Effector CD8-positive, alpha-beta T cell (primary cell): ENCODE data around the gene KCNH2.
"Not testable (repeated sequence)": the region's sequence is repeated elsewhere in the genome, so short reads cannot be mapped to it uniquely, and the experiment has no call there.

ENCODE experiments used
- DNase-seq: peaks from one replicate; lab custom pipeline; 2025; lab: John Stamatoyannopoulos, UW

Gene KCNH2

DNA sequence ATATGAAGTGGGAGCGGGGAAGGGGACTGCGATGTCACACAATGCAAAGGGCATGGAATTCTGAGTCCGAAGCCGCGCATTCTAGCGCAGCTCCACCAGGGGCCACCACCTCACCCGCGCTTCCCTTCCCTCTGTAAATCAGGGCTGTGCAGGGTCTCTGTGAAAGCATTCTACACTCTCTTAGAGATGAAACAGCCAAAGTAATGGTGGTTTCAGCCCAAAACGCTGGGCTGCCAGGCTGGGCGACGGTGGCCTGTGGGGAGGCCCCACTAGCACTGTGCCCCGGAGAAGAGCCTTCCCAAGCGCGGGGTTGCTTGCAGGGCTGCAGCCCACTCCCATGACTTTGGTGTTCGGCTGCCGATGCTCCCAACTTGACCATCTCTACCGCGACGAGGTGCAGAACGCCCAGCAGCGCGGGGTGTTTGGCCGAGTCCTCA, 34.8 kb upstream of the KCNH2 start:
- DNase-seq: no peak

- no peak for DNase-seq
These were observed 34.0 kb upstream of the KCNH2 start for GRCh38 chr7:151012031-151012692.

GRCh38 chr7:151011616-151012015, 33.5 kb upstream of the KCNH2 start:
- DNase-seq: not testable (repeated sequence)

DNA sequence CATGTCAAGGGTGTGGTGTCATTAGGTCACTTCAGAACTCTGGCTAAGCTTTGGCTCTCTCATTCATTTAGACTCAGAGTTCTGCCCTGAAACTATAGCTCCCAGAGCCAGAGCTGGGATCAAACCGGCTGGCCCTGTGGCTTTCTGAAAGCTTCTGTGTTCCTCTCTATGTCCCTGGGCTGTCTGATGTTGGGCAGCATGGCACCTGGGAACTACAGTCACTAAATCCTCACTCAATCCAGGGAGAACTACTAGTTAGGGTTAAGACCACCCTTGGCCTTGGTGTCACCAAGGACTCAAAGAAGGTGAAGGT, 32.9 kb upstream of the KCNH2 start:
- DNase-seq: no peak

GRCh38 chr7:151010307-151011096, 32.4 kb upstream of the KCNH2 start:
- no peak for DNase-seq

- no peak for DNase-seq
These were observed 31.9 kb upstream of the KCNH2 start for GRCh38 chr7:151010037-151010306.

GRCh38 chr7:151009327-151010036, 31.4 kb upstream of the KCNH2 start:
- DNase-seq: no peak

DNA sequence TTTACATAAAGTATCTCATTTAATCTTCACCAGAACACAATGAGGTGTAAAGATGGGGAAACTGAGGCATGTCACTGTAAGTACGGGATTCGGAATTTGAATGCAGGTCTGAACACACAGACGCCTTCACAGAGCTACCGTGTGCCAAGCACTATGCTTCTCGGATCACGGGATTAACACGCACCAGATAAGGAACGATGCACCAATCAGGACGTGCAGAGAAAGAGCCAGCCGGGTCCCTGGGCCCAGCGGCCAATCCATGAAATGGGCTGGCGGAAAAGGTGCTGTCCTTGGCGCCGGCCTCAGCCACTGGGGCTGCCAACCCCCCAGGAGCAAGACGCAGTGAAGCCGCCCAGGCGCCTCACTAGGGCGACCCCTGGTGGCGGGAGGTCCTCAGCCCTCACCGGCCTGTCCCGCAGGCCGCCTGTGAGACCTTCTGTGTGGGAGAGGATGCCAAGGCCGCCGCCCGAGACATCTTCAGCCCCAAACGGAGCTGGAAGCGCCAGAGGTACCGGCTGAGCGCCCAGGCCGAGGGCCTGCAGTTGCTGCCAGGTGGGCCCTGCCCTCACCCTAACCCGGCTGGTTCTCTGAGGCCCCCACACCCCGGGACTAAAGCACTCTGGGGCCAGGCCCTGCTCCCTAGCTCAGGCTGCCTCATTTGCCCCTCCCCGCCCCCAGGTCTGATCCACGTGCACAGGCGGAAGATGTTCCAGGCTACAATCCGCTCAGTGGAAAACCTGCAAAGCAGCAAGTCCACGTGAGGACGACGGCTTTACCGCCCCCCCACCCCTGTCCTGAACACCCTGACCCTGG, 30.6 kb upstream of the KCNH2 start:
- DNase-seq: peak; percentile 64

- no peak for DNase-seq
These were observed 30.0 kb upstream of the KCNH2 start for GRCh38 chr7:151008143-151008510.

DNA sequence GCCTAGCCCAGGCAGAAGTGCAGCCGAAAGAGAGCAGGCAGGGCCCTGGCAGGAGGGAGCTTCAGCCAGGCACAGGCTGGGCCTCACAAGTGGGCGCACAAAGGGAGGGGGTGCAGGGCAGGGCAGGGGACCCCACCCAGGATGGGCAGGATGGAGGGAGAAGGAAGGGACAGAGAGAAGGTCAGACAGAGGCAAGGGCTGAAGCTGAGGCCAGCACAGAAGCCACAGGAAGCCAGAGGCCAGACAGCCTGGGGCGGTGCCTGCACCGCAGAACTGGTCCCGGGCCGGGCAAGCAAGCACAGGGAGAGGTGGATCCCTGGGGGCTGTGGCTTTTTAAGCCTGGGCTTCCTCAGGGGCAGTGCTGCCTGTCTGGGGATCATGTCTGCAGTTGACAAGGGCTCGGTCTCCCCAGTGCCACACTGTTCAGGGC, 29.4 kb upstream of the KCNH2 start:
- no peak for DNase-seq

DNA sequence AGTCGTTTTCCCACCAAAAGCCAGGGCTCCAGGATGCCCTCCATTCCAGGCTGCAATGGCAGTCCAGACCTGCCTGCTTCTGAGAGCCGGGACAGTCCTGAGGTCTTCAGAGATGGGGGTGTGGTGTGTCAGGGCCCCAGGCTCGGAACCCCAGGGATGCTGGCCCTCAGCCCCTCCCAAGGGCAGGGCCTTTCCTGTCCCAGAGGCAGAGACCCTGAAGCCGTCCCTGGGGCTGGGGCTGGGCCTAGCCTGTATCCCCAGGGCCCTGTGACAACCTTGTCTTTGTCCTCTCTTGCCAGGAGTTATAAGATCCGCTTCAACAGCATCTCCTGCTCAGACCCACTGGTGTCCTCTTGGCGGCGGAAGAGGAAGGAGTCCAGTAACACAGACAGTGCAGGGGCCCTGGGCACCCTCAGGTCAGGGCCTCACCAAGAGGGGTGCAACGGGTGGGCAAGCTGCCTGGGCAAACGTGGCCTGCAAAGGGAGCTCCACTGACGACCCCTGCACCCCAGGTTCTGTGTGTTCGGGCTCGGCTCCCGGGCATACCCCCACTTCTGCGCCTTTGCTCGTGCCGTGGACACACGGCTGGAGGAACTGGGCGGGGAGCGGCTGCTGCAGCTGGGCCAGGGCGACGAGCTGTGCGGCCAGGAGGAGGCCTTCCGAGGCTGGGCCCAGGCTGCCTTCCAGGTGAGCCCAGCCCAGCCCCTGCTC, 28.6 kb upstream of the KCNH2 start:
- no peak for DNase-seq

DNA sequence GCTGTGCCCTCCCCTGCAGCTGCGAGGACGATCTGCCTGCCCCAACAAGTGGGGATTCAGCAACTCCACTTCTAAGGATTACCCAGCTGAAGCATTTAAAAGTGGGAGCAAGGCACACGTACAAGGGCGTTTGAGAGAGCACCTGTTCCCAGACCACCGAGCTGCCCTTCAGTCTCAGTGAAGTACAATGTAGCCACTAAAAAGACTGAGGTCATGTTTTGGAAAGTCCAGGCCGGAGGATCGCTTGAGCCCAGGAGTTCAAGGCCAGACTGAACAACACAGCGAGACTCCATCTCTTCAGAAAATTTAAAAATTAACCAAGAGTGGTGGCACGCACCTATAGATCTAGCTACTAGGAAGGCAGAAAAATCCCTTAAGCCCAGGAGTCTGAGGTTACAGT, 27.4 kb upstream of the KCNH2 start:
- no peak for DNase-seq

DNA sequence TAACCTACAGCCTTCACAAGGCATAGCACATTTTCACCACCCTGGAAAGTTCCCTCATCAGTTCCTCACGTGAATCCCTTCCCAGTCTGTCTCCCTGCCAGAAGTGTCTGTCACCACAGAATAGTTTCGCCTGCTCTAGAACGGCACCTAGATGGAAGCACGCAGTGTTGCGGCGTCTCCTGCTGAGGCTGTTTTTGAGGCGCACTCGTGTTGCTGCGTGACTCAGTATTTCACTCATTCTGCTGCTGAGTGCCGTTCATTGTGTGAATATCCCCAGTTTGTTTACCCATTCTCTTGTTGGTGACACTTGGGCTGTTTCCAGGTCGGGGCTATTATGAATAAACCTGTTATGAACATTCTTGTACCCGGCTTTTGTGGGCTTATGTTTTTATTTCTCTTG, 25.5 kb upstream of the KCNH2 start:
- no peak for DNase-seq

GRCh38 chr7:151001546-151001945, 23.4 kb upstream of the KCNH2 start:
- no peak for DNase-seq

- no peak for DNase-seq
These were observed 22.9 kb upstream of the KCNH2 start for GRCh38 chr7:151000897-151001495.

DNA sequence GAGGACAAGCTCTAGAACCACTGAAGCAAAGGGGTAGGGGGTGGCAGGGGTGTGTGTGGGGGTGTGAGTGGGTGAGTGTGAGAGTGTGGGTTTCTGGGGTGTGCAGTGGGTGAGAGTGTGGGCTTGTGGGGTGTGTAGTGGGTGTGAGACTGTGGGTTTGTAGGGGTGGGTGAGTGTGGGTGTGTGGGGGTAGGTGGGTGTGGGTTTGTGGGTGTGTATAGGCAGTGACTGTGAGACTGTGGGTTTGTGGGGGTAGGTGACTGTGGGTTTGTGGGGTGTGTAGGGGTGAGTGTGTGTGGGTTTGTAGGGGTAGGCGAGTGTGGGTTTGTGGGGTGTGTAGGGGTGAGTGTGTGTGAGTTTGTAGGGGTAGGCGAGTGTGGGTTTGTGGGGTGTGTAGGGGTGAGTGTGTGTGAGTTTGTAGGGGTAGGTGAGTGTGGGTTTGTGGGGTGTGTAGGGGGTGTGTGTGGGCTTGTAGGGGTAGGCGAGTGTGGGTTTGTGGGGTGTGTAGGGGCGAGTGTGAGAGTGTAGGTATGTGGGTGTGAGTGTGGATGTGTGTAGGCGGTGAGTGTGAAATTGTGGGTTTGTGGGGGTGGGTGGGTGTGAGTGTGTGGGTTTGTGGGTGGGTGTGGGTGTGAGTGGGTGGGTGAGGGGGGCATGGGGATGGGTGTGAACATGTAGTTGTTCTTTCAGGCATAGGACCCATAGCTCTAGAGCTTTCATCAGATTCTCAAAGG, 21.5 kb upstream of the KCNH2 start:
- DNase-seq: no peak

DNA sequence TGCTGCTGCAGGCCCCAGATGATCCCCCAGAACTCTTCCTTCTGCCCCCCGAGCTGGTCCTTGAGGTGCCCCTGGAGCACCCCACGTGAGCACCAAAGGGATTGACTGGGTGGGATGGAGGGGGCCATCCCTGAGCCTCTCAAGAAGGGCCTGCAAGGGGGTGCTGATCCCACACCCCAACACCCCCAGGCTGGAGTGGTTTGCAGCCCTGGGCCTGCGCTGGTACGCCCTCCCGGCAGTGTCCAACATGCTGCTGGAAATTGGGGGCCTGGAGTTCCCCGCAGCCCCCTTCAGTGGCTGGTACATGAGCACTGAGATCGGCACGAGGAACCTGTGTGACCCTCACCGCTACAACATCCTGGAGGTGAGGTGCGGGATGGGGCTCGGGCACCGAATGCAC, 20.9 kb upstream of the KCNH2 start:
- no peak for DNase-seq

- DNase-seq: no peak
These were observed 20.2 kb upstream of the KCNH2 start for GRCh38 chr7:150998341-150998740.

- no peak for DNase-seq
These were observed 19.7 kb upstream of the KCNH2 start for GRCh38 chr7:150997817-150998216.

- DNase-seq: no peak
These were observed 19.0 kb upstream of the KCNH2 start for GRCh38 chr7:150997075-150997511.
